Body of pancreas (tissue), 4 donors: ENCODE results near the gene CISD3.

Experiments used
- POLR2A ChIP-seq, 3 donors: fragments of 450-650 bp; IDR thresholded peaks; one replicate each; pipeline ENCODE4 v1.6.1; 2016; ENCODE audit warnings: antibody characterized with exemption in 3 of 3, mild to moderate bottlenecking in 2 of 3
- TF ChIP-seq, protein P1 (sequence below), 7 experiments: fragments of 450-650 bp in 4 of 7; fragments of 200-600 bp in 3 of 7; sonication (generic) in 3 of 7; IDR thresholded peaks; one replicate each; pipeline ENCODE4 v1.5.1; 2016 to 2019; ENCODE audit warnings: antibody characterized with exemption in 7 of 7

- TF ChIP-seq, protein P1, sequence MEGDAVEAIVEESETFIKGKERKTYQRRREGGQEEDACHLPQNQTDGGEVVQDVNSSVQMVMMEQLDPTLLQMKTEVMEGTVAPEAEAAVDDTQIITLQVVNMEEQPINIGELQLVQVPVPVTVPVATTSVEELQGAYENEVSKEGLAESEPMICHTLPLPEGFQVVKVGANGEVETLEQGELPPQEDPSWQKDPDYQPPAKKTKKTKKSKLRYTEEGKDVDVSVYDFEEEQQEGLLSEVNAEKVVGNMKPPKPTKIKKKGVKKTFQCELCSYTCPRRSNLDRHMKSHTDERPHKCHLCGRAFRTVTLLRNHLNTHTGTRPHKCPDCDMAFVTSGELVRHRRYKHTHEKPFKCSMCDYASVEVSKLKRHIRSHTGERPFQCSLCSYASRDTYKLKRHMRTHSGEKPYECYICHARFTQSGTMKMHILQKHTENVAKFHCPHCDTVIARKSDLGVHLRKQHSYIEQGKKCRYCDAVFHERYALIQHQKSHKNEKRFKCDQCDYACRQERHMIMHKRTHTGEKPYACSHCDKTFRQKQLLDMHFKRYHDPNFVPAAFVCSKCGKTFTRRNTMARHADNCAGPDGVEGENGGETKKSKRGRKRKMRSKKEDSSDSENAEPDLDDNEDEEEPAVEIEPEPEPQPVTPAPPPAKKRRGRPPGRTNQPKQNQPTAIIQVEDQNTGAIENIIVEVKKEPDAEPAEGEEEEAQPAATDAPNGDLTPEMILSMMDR (IDR thresholded peaks at IDR 0.05), result no peak
- no peak for TF ChIP-seq POLR2A (IDR thresholded peaks at IDR 0.05)
Observed at GRCh38 chr17:38709864-38710603, 20.1 kb upstream of the CISD3 start.
